ENCODE measurements around the gene KSR1. TPM values are rescaled to one million over a fixed set of nuclear protein-coding genes. Genes with fewer than 3 reads are reported as not detected.
"Not testable (repeated sequence)": the region's sequence is repeated elsewhere in the genome, so short reads cannot be mapped to it uniquely, and the experiment has no call there.

KSR1 gene
- total RNA-seq, 1 donor from 2014 or later: 90.2 TPM

DNA sequence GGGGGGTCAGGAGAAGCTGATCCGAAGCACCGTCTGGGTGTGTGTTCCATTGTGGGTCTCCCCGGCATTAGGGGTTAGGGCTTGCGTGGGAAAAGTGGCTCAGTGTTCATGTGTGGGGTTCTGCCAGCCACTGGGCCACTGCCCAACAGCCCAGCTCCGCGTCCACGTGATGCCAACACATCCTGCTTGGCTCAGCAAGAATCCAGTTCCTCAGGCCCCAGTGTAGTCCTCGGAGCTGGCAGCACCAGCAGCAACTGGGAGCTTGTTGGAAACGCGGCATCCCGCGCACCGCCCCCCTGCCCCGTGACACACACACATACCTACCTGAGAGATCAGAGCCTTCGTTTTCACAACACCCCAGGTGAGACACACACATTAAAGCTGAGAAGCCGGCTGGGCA, 193.7 kb downstream of the KSR1 start:
- DNase-seq (ENCODE audit: low read depth): no peak
- Histone ChIP-seq H3K9me3 (ENCODE audit: insufficient read depth, low read depth, low read length) (no peaks in the 10 kb centered on the region), H3K4me1 (ENCODE audit: insufficient read depth, low read length) (no peaks in the 10 kb centered on the region), H3K4me3 (ENCODE audit: insufficient read depth, low read depth, low read length) (no peak overlapping the region), H3K27me3 (ENCODE audit: insufficient read depth, low read length) (no peaks in the 10 kb centered on the region), H4K20me1 (ENCODE audit: insufficient read depth, low read length) (no peaks in the 10 kb centered on the region), H3K4me2 (ENCODE audit: low read length) (no peak overlapping the region), H2AFZ (ENCODE audit: low read depth, low read length) (no peak overlapping the region), H3K79me2 (ENCODE audit: insufficient read depth, low read length) (no peaks in the 10 kb centered on the region), H3K9ac (ENCODE audit: low read length) (no peak overlapping the region), H3K36me3 (ENCODE audit: insufficient read depth, low read length) (no peaks in the 10 kb centered on the region), H3K27ac (ENCODE audit: low read depth, low read length) (no peak overlapping the region)
- Mint-ChIP-seq H3K4me3 (ENCODE audit: unreplicated experiment) (no peak overlapping the region), H3K4me1 (ENCODE audit: low read depth, unreplicated experiment) (peaks cover 3% of the 10 kb centered on the region), H3K36me3 (ENCODE audit: low read depth, unreplicated experiment) (peaks cover 12% of the 10 kb centered on the region), H3K27ac (ENCODE audit: unreplicated experiment) (no peak overlapping the region), H3K9me3 (ENCODE audit: unreplicated experiment) (no peaks in the 10 kb centered on the region), H3K27me3 (ENCODE audit: low read depth, unreplicated experiment) (peaks cover 3% of the 10 kb centered on the region)
- TF ChIP-seq EZH2 (IDR thresholded peaks at IDR 0.05; ENCODE audit: insufficient read depth, low read length): no peak
- TF ChIP-seq, protein P1, sequence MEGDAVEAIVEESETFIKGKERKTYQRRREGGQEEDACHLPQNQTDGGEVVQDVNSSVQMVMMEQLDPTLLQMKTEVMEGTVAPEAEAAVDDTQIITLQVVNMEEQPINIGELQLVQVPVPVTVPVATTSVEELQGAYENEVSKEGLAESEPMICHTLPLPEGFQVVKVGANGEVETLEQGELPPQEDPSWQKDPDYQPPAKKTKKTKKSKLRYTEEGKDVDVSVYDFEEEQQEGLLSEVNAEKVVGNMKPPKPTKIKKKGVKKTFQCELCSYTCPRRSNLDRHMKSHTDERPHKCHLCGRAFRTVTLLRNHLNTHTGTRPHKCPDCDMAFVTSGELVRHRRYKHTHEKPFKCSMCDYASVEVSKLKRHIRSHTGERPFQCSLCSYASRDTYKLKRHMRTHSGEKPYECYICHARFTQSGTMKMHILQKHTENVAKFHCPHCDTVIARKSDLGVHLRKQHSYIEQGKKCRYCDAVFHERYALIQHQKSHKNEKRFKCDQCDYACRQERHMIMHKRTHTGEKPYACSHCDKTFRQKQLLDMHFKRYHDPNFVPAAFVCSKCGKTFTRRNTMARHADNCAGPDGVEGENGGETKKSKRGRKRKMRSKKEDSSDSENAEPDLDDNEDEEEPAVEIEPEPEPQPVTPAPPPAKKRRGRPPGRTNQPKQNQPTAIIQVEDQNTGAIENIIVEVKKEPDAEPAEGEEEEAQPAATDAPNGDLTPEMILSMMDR (IDR thresholded peaks at IDR 0.05; ENCODE audit: insufficient read depth, low read depth, low read length): no peak
- FAIRE-seq: no peak

DNA sequence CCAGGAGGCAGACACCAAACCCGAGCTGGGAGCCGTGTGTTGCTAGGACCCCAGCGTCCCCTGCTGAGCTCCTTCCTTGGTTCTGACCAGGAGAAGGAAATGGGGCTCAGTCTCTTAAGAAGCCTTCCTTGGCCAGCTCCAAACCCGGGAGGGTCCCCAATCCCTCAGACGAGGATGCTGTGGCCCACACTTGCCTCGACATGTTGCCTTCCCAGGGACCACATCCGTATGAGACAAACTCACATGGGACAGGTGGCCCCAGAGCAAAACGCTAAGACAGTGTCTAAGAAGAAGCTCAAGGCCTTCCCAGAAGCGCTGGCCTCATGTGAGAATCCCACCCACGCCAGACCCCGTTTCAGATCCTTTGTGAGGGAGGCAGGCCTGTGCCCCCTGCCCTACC, 194.6 kb downstream of the KSR1 start:
- peaks cover 3% of the 10 kb centered on the region for H3K4me1 Mint-ChIP-seq (ENCODE audit: low read depth, unreplicated experiment)
- Histone ChIP-seq H3K4me1 (ENCODE audit: insufficient read depth, low read length) (no peaks in the 10 kb centered on the region), H3K4me3 (ENCODE audit: insufficient read depth, low read depth, low read length) (no peak overlapping the region), H3K27me3 (ENCODE audit: insufficient read depth, low read length) (no peaks in the 10 kb centered on the region), H3K79me2 (ENCODE audit: insufficient read depth, low read length) (no peaks in the 10 kb centered on the region), H2AFZ (ENCODE audit: low read depth, low read length) (no peak overlapping the region), H3K36me3 (ENCODE audit: insufficient read depth, low read length) (no peaks in the 10 kb centered on the region), H3K9ac (ENCODE audit: low read length) (no peak overlapping the region), H3K27ac (ENCODE audit: low read depth, low read length) (no peak overlapping the region), H3K4me2 (ENCODE audit: low read length) (no peak overlapping the region), H3K9me3 (ENCODE audit: insufficient read depth, low read depth, low read length) (no peaks in the 10 kb centered on the region), H4K20me1 (ENCODE audit: insufficient read depth, low read length) (no peaks in the 10 kb centered on the region)
- peaks cover 12% of the 10 kb centered on the region for H3K36me3 Mint-ChIP-seq (ENCODE audit: low read depth, unreplicated experiment)
- FAIRE-seq (no peak), DNase-seq (ENCODE audit: low read depth) (no peak)
- H3K27ac Mint-ChIP-seq (ENCODE audit: unreplicated experiment): no peak overlapping the region
- H3K27me3 Mint-ChIP-seq (ENCODE audit: low read depth, unreplicated experiment): peaks cover 3% of the 10 kb centered on the region
- no peak overlapping the region for H3K4me3 Mint-ChIP-seq (ENCODE audit: unreplicated experiment)
- TF ChIP-seq, protein P1 (IDR thresholded peaks at IDR 0.05; ENCODE audit: insufficient read depth, low read depth, low read length): no peak
- no peak for TF ChIP-seq EZH2 (IDR thresholded peaks at IDR 0.05; ENCODE audit: insufficient read depth, low read length)
- no peaks in the 10 kb centered on the region for H3K9me3 Mint-ChIP-seq (ENCODE audit: unreplicated experiment)

DNA sequence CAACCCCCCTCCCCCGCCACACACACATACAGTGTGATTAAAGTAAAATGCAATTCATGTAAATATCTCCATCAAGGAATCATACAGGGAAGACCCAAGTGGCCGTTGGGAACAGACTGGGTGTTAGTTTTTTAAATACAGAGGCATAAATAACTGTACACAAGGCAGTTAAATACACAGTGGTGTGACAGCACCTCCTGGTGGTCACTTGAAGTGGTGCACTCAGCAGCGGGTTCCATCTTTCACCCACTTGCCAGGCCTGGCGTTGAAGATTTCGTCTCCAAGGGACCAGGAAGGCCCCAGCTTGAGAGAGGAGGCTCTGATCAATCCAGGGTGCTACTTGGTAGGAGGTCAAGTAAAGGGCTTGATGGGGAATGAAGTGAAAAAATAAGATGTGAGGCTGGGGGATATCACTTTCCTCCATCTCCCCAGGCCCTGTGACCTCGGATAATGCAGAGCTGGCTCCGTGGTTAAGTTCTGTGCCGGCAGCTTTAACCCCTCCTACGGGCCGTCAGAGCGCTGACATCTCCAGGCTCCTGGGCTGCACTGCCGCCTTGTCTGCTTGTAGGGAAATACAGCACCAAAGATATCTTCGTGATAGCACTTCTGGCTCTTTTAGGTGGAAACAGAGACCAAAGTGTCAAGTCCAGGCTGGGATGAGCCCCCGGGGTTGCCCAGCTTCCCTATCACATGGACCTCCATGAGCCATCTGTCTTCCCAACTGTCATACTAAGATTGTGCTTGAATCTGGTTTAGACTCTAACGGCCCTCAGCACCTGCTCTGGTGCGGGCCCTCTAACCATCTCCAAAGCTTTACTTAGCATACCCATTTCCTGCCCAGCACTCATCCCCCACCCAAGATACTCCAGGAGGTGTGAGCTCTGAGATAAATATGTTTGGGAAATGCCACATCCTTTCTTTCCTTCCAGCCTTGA, 195.4 kb downstream of the KSR1 start:
- H3K27me3 Mint-ChIP-seq (ENCODE audit: low read depth, unreplicated experiment): peaks cover 7% of the 10 kb centered on the region
- Histone ChIP-seq H3K27me3 (ENCODE audit: insufficient read depth, low read length) (no peaks in the 10 kb centered on the region), H3K79me2 (ENCODE audit: insufficient read depth, low read length) (no peaks in the 10 kb centered on the region), H2AFZ (ENCODE audit: low read depth, low read length) (no peak overlapping the region), H3K36me3 (ENCODE audit: insufficient read depth, low read length) (no peaks in the 10 kb centered on the region), H3K9ac (ENCODE audit: low read length) (no peak overlapping the region), H3K4me3 (ENCODE audit: insufficient read depth, low read depth, low read length) (no peak overlapping the region), H4K20me1 (ENCODE audit: insufficient read depth, low read length) (no peaks in the 10 kb centered on the region), H3K4me2 (ENCODE audit: low read length) (no peak overlapping the region), H3K27ac (ENCODE audit: low read depth, low read length) (no peak overlapping the region), H3K4me1 (ENCODE audit: insufficient read depth, low read length) (no peaks in the 10 kb centered on the region), H3K9me3 (ENCODE audit: insufficient read depth, low read depth, low read length) (no peaks in the 10 kb centered on the region)
- peaks cover 10% of the 10 kb centered on the region for H3K36me3 Mint-ChIP-seq (ENCODE audit: low read depth, unreplicated experiment)
- FAIRE-seq (no peak), DNase-seq (ENCODE audit: low read depth) (no peak)
- no peak overlapping the region for H3K4me3 Mint-ChIP-seq (ENCODE audit: unreplicated experiment)
- peaks cover 3% of the 10 kb centered on the region for H3K4me1 Mint-ChIP-seq (ENCODE audit: low read depth, unreplicated experiment)
- no peak overlapping the region for H3K27ac Mint-ChIP-seq (ENCODE audit: unreplicated experiment)
- TF ChIP-seq, protein P1 (IDR thresholded peaks at IDR 0.05; ENCODE audit: insufficient read depth, low read depth, low read length): peak; percentile 46
- no peak for TF ChIP-seq EZH2 (IDR thresholded peaks at IDR 0.05; ENCODE audit: insufficient read depth, low read length)
- no peaks in the 10 kb centered on the region for H3K9me3 Mint-ChIP-seq (ENCODE audit: unreplicated experiment)

DNA sequence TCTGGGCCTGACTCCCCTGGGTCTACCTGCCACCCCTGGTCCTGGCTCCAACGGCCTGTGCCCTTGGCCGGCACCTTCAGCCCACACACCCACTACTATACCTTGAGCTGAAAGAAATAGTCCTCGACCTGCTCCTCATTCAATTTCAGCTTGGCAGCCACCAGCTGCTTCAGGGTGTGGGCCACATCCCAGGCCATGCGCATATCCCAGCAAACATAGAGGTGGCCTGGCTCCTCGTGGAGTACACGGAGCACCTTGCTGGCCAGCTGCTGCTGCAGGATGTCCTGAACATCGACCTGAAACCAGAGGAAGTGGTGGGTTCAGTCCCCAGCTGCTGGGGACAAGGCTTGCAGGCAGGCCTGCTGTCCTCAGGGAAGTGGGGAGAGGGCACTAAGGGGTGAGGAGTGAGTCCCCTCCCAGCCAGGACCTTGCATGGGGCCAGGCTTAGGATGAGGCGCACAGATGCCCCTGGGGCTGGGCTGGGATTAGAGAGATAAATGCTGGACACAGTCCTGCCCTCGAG, 197.3 kb downstream of the KSR1 start:
- H3K9me3 Mint-ChIP-seq (ENCODE audit: unreplicated experiment); H3K27ac ChIP-seq (ENCODE audit: low read depth, low read length); H3K4me1 Mint-ChIP-seq (ENCODE audit: low read depth, unreplicated experiment); H3K4me3 ChIP-seq (ENCODE audit: insufficient read depth, low read depth, low read length); H3K4me1 ChIP-seq (ENCODE audit: insufficient read depth, low read length); H3K9me3 ChIP-seq (ENCODE audit: insufficient read depth, low read depth, low read length); H3K27ac Mint-ChIP-seq (ENCODE audit: unreplicated experiment); H3K9ac ChIP-seq (ENCODE audit: low read length); FAIRE-seq; H3K36me3 Mint-ChIP-seq (ENCODE audit: low read depth, unreplicated experiment); H2AFZ ChIP-seq (ENCODE audit: low read depth, low read length); H3K4me2 ChIP-seq (ENCODE audit: low read length); H3K27me3 ChIP-seq (ENCODE audit: insufficient read depth, low read length); H3K79me2 ChIP-seq (ENCODE audit: insufficient read depth, low read length); H4K20me1 ChIP-seq (ENCODE audit: insufficient read depth, low read length); H3K36me3 ChIP-seq (ENCODE audit: insufficient read depth, low read length); H3K4me3 Mint-ChIP-seq (ENCODE audit: unreplicated experiment); DNase-seq (ENCODE audit: low read depth): not testable (repeated sequence)
- H3K27me3 Mint-ChIP-seq (ENCODE audit: low read depth, unreplicated experiment): peaks cover 22% of the 10 kb centered on the region
